Nephron (organoid): ENCODE data around the gene CNIH1.
A peak's percentile ranks its signal among the peaks of the same experiment; 100 is the strongest.
"Not testable (repeated sequence)": the region's sequence is repeated elsewhere in the genome, so short reads cannot be mapped to it uniquely, and the experiment has no call there.

ENCODE experiments used
- H3K27ac Mint-ChIP-seq, 3 experiments: 2 replicates each; pipeline ENCODE4 v1.8.0; 2020; ENCODE audit warnings: mixed read lengths in 3 of 3, mild to moderate bottlenecking in 2 of 3, moderate library complexity in 1 of 3
- H3K27me3 Mint-ChIP-seq: 2 replicates; pipeline ENCODE4 v1.8.0; 2021; ENCODE audit warnings: low read depth, mild to moderate bottlenecking, moderate library complexity, mixed read lengths
- H3K36me3 Mint-ChIP-seq: 2 replicates; pipeline ENCODE4 v1.8.0; 2020; ENCODE audit warnings: low read depth, mixed read lengths
- H3K4me1 Mint-ChIP-seq: 2 replicates; pipeline ENCODE4 v1.8.0; 2020; ENCODE audit warnings: mixed read lengths
- H3K4me3 Mint-ChIP-seq, 3 experiments: 2 replicates each; pipeline ENCODE4 v1.8.0; 2020; ENCODE audit warnings: mild to moderate bottlenecking in 3 of 3, mixed read lengths in 3 of 3, moderate library complexity in 2 of 3
- H3K9me3 Mint-ChIP-seq: 2 replicates; pipeline ENCODE4 v1.8.0; 2020; ENCODE audit warnings: mixed read lengths
- TF ChIP-seq, protein P1 (sequence below), 3 experiments: fragments of 200-600 bp; sonication (generic); IDR thresholded peaks; one replicate each; pipeline ENCODE4 v1.5.0; 2021; ENCODE audit warnings: antibody characterized with exemption in 3 of 3; ENCODE audit not compliant: unreplicated experiment in 3 of 3

CNIH1 gene

GRCh38 chr14:54443981-54444380, 2.8 kb upstream of the CNIH1 start:
- peaks cover 6% of the 10 kb centered on the region for H3K36me3 Mint-ChIP-seq
- H3K27ac Mint-ChIP-seq, result peak overlapping the region; percentile 89 to 92 (median 90)
- H3K27me3 Mint-ChIP-seq, result peaks cover 1% of the 10 kb centered on the region
- TF ChIP-seq, protein P1, sequence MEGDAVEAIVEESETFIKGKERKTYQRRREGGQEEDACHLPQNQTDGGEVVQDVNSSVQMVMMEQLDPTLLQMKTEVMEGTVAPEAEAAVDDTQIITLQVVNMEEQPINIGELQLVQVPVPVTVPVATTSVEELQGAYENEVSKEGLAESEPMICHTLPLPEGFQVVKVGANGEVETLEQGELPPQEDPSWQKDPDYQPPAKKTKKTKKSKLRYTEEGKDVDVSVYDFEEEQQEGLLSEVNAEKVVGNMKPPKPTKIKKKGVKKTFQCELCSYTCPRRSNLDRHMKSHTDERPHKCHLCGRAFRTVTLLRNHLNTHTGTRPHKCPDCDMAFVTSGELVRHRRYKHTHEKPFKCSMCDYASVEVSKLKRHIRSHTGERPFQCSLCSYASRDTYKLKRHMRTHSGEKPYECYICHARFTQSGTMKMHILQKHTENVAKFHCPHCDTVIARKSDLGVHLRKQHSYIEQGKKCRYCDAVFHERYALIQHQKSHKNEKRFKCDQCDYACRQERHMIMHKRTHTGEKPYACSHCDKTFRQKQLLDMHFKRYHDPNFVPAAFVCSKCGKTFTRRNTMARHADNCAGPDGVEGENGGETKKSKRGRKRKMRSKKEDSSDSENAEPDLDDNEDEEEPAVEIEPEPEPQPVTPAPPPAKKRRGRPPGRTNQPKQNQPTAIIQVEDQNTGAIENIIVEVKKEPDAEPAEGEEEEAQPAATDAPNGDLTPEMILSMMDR (IDR thresholded peaks at IDR 0.05; ENCODE audit: unreplicated experiment in 3 of 3), result no peak
- H3K9me3 Mint-ChIP-seq, result no peaks in the 10 kb centered on the region
- peak overlapping the region; percentile 21 to 70 (median 63) for H3K4me3 Mint-ChIP-seq
- H3K4me1 Mint-ChIP-seq, result peaks cover 62% of the 10 kb centered on the region

DNA sequence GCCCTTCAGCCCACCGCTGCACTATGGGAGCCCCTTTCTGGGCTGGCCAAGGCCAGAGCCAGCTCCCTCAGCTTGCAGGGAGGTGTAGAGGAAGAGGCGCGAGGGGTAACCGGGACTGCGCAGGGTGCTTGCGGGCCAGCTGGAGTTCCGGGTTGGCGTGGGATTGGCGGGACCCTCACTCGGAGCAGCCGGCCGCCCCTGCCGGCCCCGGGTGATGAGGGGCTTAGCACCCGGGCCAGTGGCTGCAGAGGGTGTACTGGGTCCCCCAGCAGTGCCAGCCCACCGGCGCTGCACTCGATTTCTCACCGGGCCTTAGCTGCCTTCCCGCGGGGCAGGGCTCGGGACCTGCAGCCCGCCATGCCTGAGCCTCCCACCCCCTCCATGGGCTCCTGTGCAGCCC, 1.8 kb upstream of the CNIH1 start:
- not testable (repeated sequence) for H3K36me3 Mint-ChIP-seq, H3K9me3 Mint-ChIP-seq, H3K4me3 Mint-ChIP-seq, H3K27ac Mint-ChIP-seq, H3K27me3 Mint-ChIP-seq
- peaks cover 63% of the 10 kb centered on the region for H3K4me1 Mint-ChIP-seq

DNA sequence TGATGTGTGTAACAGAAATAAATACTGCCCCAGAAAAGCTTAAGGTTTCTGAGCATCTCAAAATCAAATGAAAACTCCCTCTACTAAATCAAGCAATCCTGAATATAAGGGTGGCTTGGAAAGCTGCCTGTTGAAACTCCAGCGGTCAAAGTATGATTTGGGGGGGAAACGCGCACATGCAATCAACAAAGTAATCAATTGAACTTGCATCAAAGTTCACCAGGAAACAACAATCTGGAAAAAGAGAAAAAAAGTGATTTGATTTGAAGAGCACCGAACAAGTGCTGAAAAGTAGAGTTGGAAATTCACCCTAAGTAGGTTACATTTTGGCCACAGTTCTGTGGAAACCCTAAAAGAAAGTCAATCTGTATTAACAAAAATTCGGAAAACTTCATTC, 700 bp downstream of the CNIH1 start:
- Mint-ChIP-seq H3K36me3 (peaks cover 12% of the 10 kb centered on the region), H3K27me3 (no peaks in the 10 kb centered on the region), H3K9me3 (no peaks in the 10 kb centered on the region)

DNA sequence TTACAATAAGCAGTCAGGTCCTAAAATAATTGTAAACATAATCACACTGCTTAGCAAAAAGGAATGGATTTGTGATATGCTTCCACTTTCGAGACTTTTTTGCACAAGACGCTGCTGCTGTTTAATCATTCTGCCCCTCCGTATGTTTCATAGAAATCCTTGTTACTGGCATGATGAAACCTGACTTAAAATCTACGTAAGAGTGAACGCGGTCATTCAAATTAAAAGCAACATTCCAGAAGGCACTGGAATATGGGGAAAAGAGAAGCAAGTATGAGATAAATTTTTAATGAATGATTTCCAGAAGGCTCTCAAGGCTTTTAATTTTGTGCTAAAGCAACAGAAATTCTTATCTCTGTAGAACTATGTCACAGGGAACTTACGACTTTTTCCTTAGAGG, 1.1 kb downstream of the CNIH1 start:
- H3K27me3 Mint-ChIP-seq, result no peaks in the 10 kb centered on the region
- H3K36me3 Mint-ChIP-seq, result peaks cover 16% of the 10 kb centered on the region
- TF ChIP-seq, protein P1 (IDR thresholded peaks at IDR 0.05; ENCODE audit: unreplicated experiment in 3 of 3), result peak in 1 of 3 experiments; percentile 7
- peak overlapping the region; percentile 95 to 99 (median 99) for H3K27ac Mint-ChIP-seq
- peak overlapping the region; percentile 96 to 98 (median 97) for H3K4me3 Mint-ChIP-seq
- peaks cover 58% of the 10 kb centered on the region for H3K4me1 Mint-ChIP-seq
- no peaks in the 10 kb centered on the region for H3K9me3 Mint-ChIP-seq

More for the DNA sequence above, 700 bp downstream of the CNIH1 start:
- TF ChIP-seq, protein P1 (IDR thresholded peaks at IDR 0.05; ENCODE audit: unreplicated experiment in 3 of 3), result peak in 1 of 3 experiments; percentile 7
- peak overlapping the region; percentile 95 to 99 (median 99) for H3K27ac Mint-ChIP-seq
- H3K4me3 Mint-ChIP-seq, result peak overlapping the region; percentile 96 to 98 (median 97)
- H3K4me1 Mint-ChIP-seq, result peaks cover 60% of the 10 kb centered on the region

- Mint-ChIP-seq H3K27ac (peak overlapping the region; percentile 31 to 99 (median 82)), H3K9me3 (no peaks in the 10 kb centered on the region)
Measured at GRCh38 chr14:54438703-54439102, 2.5 kb downstream of the CNIH1 start.

GRCh38 chr14:54437954-54438353, 3.2 kb downstream of the CNIH1 start:
- Mint-ChIP-seq H3K4me1 (peaks cover 57% of the 10 kb centered on the region), H3K36me3 (peaks cover 31% of the 10 kb centered on the region)
- not testable (repeated sequence) for H3K27me3 Mint-ChIP-seq

More at GRCh38 chr14:54438703-54439102, 2.5 kb downstream of the CNIH1 start:
- Mint-ChIP-seq H3K27me3 (no peaks in the 10 kb centered on the region), H3K4me3 (peak overlapping the region; percentile 51 to 66 (median 65)), H3K4me1 (peaks cover 52% of the 10 kb centered on the region), H3K36me3 (peaks cover 26% of the 10 kb centered on the region)
- TF ChIP-seq, protein P1 (IDR thresholded peaks at IDR 0.05; ENCODE audit: unreplicated experiment in 3 of 3), result no peak

DNA sequence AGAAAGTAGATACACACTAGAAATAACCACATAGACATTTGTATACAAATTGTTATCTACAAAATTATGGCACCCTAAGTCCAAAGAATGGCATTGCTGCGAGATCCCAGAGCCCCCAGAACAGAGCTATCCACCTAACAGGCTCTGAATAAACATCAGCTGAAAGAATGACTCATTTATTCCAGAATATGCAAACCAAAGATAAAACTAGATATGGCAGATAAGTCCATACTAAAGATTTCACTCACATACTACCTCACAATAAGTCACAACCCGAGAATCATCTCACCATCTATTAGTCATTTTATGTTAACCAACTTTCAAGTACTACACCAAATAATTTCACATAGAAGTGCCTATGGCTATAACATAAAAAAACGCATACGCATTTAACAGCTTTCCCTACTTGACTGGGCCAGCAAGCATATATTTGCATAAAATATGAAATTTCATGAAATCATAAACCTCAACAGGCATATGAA, 5.6 kb downstream of the CNIH1 start:
- H3K4me1 Mint-ChIP-seq, result peaks cover 54% of the 10 kb centered on the region
- peaks cover 41% of the 10 kb centered on the region for H3K36me3 Mint-ChIP-seq
- no peak overlapping the region for H3K27ac Mint-ChIP-seq
- H3K4me3 Mint-ChIP-seq, result no peak overlapping the region
- H3K9me3 Mint-ChIP-seq, result no peaks in the 10 kb centered on the region
- no peaks in the 10 kb centered on the region for H3K27me3 Mint-ChIP-seq
- TF ChIP-seq, protein P1 (IDR thresholded peaks at IDR 0.05; ENCODE audit: unreplicated experiment in 3 of 3), result no peak

More at GRCh38 chr14:54437954-54438353, 3.2 kb downstream of the CNIH1 start:
- not testable (repeated sequence) for H3K27ac Mint-ChIP-seq, H3K9me3 Mint-ChIP-seq, H3K4me3 Mint-ChIP-seq
